Chondrocyte (in vitro differentiated cells): ENCODE data around the gene CCNL1. TPM values are rescaled to one million over a fixed set of nuclear protein-coding genes. Genes with fewer than 3 reads are reported as not detected.

Experiments used
- DNase-seq: peaks from one replicate; pipeline ENCODE4 v3.0.0; 2021; ENCODE audit warnings: mixed read lengths, low spot score
- H3K27ac Mint-ChIP-seq: one replicate; pipeline ENCODE4 v1.8.0; 2021; ENCODE audit warnings: mild to moderate bottlenecking, moderate library complexity, mixed read lengths; ENCODE audit not compliant: unreplicated experiment
- H3K27me3 Mint-ChIP-seq: 2 replicates; pipeline ENCODE4 v1.8.0; 2021; ENCODE audit warnings: low read depth, mixed read lengths
- H3K36me3 Mint-ChIP-seq: 2 replicates; pipeline ENCODE4 v1.8.0; 2021; ENCODE audit warnings: low read depth, mixed read lengths
- H3K4me1 Mint-ChIP-seq: 2 replicates; pipeline ENCODE4 v1.8.0; 2021; ENCODE audit warnings: low read depth, mild to moderate bottlenecking, mixed read lengths
- H3K4me3 Mint-ChIP-seq: one replicate; pipeline ENCODE4 v1.8.0; 2021; ENCODE audit warnings: mild to moderate bottlenecking, moderate library complexity, mixed read lengths; ENCODE audit not compliant: unreplicated experiment
- H3K9me3 Mint-ChIP-seq: 2 replicates; pipeline ENCODE4 v1.8.0; 2021; ENCODE audit warnings: low read depth, mixed read lengths
- long read RNA-seq: library from polyadenylated mRNA; stranded (forward); transcript quantifications from one replicate; pipeline ENCODE4 v2.0.0, GENCODE V29; 2021
- total RNA-seq: library from RNA; stranded (reverse); gene quantifications from 3 replicates; pipeline ENCODE4 v1.2.1, GENCODE V29; 2021
- TF ChIP-seq, protein P1 (sequence below): fragments of 200-600 bp; sonication (generic); IDR thresholded peaks from 2 replicates; pipeline ENCODE4 v1.5.0; 2021; ENCODE audit warnings: antibody characterized with exemption, mild to moderate bottlenecking, moderate library complexity

The CCNL1 gene
- 63.9 to 73.1 TPM (median 70.0 TPM) in 3 replicates for total RNA-seq
- long read RNA-seq, transcript CCNL1-202 (11 exons, 2,388 nt), result major isoform, 13 of 46 reads
- long read RNA-seq, partial matches to known transcripts, result 1 of 46 reads
- long read RNA-seq, other reads (novel, unspliced or antisense), result 32 of 46 reads

DNA sequence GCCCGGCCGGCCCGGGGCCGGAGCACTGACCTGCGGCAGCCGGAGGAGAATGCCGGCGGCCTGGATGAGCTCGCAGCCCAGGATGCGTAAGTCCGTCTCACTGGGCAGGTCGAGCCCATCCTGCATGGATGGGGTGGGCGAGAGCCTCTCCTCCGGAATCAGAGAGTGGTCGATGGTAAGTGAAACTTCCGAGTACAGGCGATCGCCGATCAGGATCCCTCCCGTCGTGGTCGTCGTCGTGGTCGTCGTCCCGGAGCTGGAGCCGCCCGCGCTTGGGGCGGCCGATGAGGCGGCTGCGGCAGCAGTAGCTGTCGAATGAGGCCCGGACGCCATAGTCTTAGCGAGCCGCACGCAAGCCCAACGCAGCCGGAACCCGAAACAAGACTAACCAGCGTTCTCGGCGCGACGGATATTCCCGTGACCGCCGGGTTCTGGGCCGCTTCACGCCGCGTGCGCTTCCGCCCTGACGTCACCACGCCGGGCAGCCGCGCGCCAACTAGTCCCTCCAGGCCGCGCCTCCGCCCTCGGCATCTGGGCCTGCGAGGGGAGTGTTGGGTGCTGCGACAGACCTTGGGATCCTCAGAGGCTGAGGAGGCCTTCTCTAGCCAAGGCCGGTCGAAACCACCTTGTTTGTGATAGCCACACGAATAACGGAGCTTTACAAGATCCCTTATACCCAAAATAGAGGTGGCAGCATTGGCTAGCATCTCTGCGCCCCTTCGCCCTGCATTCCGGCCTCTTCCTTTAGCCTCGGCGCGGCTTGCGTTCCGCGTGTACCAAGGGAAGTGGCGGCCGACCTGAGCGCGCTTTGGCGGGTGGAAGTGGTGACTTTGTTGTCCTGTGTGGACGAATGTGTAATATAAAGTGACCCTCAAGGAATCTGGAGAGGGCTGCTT lies at the start of gene CCNL1:
Gene CCNL1 (minus strand): TSS at position 386 of the 896 bp plus-strand sequence. CDS start 53 bp downstream, at position 333.
- Mint-ChIP-seq H3K27ac (peak within 1 kb of the TSS; percentile 99), H3K36me3 (peaks cover 30% of the 10 kb centered on the region), H3K9me3 (no peaks in the 10 kb centered on the region), H3K27me3 (no peaks in the 10 kb centered on the region), H3K4me1 (peaks cover 50% of the 10 kb centered on the region), H3K4me3 (peak within 1 kb of the TSS; percentile 97)
- TF ChIP-seq, protein P1, sequence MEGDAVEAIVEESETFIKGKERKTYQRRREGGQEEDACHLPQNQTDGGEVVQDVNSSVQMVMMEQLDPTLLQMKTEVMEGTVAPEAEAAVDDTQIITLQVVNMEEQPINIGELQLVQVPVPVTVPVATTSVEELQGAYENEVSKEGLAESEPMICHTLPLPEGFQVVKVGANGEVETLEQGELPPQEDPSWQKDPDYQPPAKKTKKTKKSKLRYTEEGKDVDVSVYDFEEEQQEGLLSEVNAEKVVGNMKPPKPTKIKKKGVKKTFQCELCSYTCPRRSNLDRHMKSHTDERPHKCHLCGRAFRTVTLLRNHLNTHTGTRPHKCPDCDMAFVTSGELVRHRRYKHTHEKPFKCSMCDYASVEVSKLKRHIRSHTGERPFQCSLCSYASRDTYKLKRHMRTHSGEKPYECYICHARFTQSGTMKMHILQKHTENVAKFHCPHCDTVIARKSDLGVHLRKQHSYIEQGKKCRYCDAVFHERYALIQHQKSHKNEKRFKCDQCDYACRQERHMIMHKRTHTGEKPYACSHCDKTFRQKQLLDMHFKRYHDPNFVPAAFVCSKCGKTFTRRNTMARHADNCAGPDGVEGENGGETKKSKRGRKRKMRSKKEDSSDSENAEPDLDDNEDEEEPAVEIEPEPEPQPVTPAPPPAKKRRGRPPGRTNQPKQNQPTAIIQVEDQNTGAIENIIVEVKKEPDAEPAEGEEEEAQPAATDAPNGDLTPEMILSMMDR, result no peak
- DNase-seq, result peak; percentile 98

DNA sequence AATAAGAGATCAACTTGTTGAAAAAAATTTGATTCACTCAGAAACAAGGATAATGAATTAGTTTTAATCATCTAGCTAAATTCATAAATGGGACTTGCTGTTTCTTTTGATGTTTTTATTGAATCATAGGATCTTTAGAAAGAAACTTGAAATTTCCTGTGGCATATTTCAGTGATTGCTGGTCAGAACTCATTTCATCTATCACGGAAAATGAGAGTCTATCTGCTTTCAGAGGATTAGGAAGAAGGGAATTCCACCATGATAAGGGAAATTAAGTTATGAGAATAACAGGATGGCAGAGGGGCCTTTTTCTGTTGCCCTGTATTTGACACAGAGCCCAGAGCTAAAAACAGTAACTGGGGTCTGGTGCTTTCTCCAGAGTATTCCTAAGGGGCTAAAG lies 44.9 kb upstream of the CCNL1 start:
- TF ChIP-seq, protein P1, result no peak
- no peak overlapping the region for H3K27ac Mint-ChIP-seq
- no peak overlapping the region for H3K4me3 Mint-ChIP-seq

DNA sequence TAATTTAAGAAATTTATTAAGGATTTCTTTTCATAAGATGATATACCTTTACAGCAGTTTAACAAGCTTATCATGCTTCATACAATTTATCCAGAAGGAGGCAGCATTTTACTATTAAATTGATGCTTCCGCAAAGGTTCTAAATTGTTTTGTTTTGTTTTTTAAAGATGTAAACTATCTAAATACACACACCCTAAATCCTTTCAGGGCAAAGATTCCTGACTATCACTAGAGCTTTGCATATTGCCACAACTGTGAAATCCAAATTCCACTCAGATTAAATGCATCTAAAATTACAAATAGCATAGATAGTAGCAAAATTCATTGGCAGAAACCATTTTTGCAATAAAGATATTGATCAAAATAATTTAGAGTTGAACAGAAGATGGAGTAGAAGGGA lies 44.5 kb upstream of the CCNL1 start:
- no peak for DNase-seq
- H3K4me1 Mint-ChIP-seq, result peaks cover 15% of the 10 kb centered on the region
- H3K27ac Mint-ChIP-seq, result no peak overlapping the region
- H3K4me3 Mint-ChIP-seq, result no peak overlapping the region
- H3K9me3 Mint-ChIP-seq, result no peaks in the 10 kb centered on the region
- no peaks in the 10 kb centered on the region for H3K36me3 Mint-ChIP-seq
- H3K27me3 Mint-ChIP-seq, result no peaks in the 10 kb centered on the region
- TF ChIP-seq, protein P1, result peak; percentile 97

More for the DNA sequence above, 44.9 kb upstream of the CCNL1 start:
- DNase-seq, result no peak
- H3K27me3 Mint-ChIP-seq, result no peaks in the 10 kb centered on the region
- no peaks in the 10 kb centered on the region for H3K9me3 Mint-ChIP-seq
- H3K4me1 Mint-ChIP-seq, result peaks cover 15% of the 10 kb centered on the region
- H3K36me3 Mint-ChIP-seq, result no peaks in the 10 kb centered on the region

GRCh38 chr3:157201648-157202278 lies 41.8 kb upstream of the CCNL1 start:
- H3K9me3 Mint-ChIP-seq, result no peaks in the 10 kb centered on the region
- no peaks in the 10 kb centered on the region for H3K27me3 Mint-ChIP-seq
- H3K4me3 Mint-ChIP-seq, result no peak overlapping the region
- DNase-seq, result no peak
- H3K4me1 Mint-ChIP-seq, result peaks cover 15% of the 10 kb centered on the region
- TF ChIP-seq, protein P1, result peak; percentile 83
- no peak overlapping the region for H3K27ac Mint-ChIP-seq
- H3K36me3 Mint-ChIP-seq, result no peaks in the 10 kb centered on the region

DNA sequence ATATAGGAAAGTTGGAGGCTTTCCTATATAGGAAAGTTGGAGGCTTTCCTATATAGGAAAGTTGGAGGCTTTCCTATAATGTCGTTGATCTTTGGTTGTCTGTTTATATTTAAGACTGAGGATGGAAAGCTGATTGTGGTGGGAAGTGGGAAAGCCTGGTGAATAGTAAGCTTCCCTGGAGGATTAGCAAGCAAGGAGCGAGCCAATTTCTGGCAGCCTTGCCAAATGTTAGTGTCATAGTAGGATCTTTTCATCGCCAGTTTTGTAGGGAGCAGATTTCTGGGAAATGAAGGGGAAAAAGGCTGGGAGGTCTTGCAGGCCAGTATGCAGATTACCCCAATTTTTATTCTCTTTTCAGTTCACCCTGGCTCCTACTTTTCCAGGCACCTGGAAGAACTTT lies 39.9 kb upstream of the CCNL1 start:
- Mint-ChIP-seq H3K4me3 (no peak overlapping the region), H3K27me3 (no peaks in the 10 kb centered on the region), H3K36me3 (no peaks in the 10 kb centered on the region), H3K9me3 (peaks cover 10% of the 10 kb centered on the region), H3K4me1 (peaks cover 10% of the 10 kb centered on the region), H3K27ac (no peak overlapping the region)
- no peak for DNase-seq
- TF ChIP-seq, protein P1, result no peak
